Caco-2 (cell line): ENCODE data around the gene EXOC6B. TPM values are rescaled to one million over a fixed set of nuclear protein-coding genes. Genes with fewer than 3 reads are reported as not detected.

ENCODE experiments used
- BruUV-seq: library from RNA; stranded (reverse); fragments of 400-500 nt; replicated peaks from 2 replicates; lab custom pipeline; 2021; lab: Mats Ljungman, UMichigan
- CTCF ChIA-PET: fragments of 300-600 bp; sonication (Branson Sonifier 250); formaldehyde crosslinking; loops from one replicate; lab custom pipeline; 2022; ENCODE audit warnings: antibody characterized with exemption; lab: Charles Lee
- POLR2A ChIA-PET: fragments of 300-600 bp; sonication (Branson Sonifier 250); formaldehyde crosslinking; loops from one replicate; lab custom pipeline; 2022; ENCODE audit warnings: antibody characterized with exemption; lab: Charles Lee
- DNase-seq, 2 experiments: peaks; one replicate each; pipeline versions ENCODE4 v3.0.0 to v3.0.0-alpha.2; 2020 to 2022
- H3K27me3 ChIP-seq: replicated peaks from 2 replicates; pipeline ENCODE4 v1.6.0; 2011; ENCODE audit warnings: low read length; ENCODE audit not compliant: control insufficient read depth, insufficient read depth
- H3K36me3 ChIP-seq: 2 replicates; pipeline ENCODE4 v1.5.1; 2011; ENCODE audit warnings: low read length; ENCODE audit not compliant: control insufficient read depth, insufficient read depth
- H3K4me1 ChIP-seq: fragments of 250-450 bp; sonication (Bioruptor Pico); 2 replicates; pipeline ENCODE4 v1.5.1; 2020; ENCODE audit warnings: mild to moderate bottlenecking
- H3K4me3 ChIP-seq: 2 replicates; pipeline ENCODE4 v1.5.1; 2011; ENCODE audit warnings: low read depth, mild to moderate bottlenecking, control low read depth, low read length
- H3K9me3 ChIP-seq: fragments of 250-450 bp; sonication (Bioruptor Pico); 2 replicates; pipeline ENCODE4 v1.5.1; 2020; ENCODE audit warnings: mild to moderate bottlenecking, moderate library complexity
- H3K27ac Mint-ChIP-seq: one replicate; pipeline ENCODE4 v1.8.0; 2022; ENCODE audit warnings: mixed read lengths; ENCODE audit not compliant: unreplicated experiment
- H3K27me3 Mint-ChIP-seq: one replicate; pipeline ENCODE4 v1.8.0; 2022; ENCODE audit warnings: mixed read lengths; ENCODE audit not compliant: insufficient read depth, unreplicated experiment
- H3K36me3 Mint-ChIP-seq: one replicate; pipeline ENCODE4 v1.8.0; 2022; ENCODE audit warnings: mild to moderate bottlenecking, mixed read lengths; ENCODE audit not compliant: insufficient read depth, unreplicated experiment
- H3K4me1 Mint-ChIP-seq: one replicate; pipeline ENCODE4 v1.8.0; 2022; ENCODE audit warnings: low read depth, mixed read lengths; ENCODE audit not compliant: unreplicated experiment
- H3K4me3 Mint-ChIP-seq: one replicate; pipeline ENCODE4 v1.8.0; 2022; ENCODE audit warnings: mild to moderate bottlenecking, moderate library complexity, mixed read lengths; ENCODE audit not compliant: unreplicated experiment
- H3K9me3 Mint-ChIP-seq: one replicate; pipeline ENCODE4 v1.8.0; 2022; ENCODE audit warnings: mixed read lengths; ENCODE audit not compliant: unreplicated experiment
- CTCF ChIP-seq, 2 experiments: fragments of 200-600 bp in 1 of 2; IDR thresholded peaks; 1 replicate in 1 of 2; 2 replicates in 1 of 2; pipeline versions ENCODE4 v1.5.1 to v1.8.0; 2011 to 2022; ENCODE audit warnings: antibody characterized with exemption in 1 of 2, control low read depth in 1 of 2, inconsistent platforms in 1 of 2, low read depth in 1 of 2, low read length in 1 of 2, mild to moderate bottlenecking in 1 of 2, moderate library complexity in 1 of 2; ENCODE audit not compliant: insufficient read depth in 1 of 2, severe bottlenecking in 1 of 2, unreplicated experiment in 1 of 2
- intact Hi-C: fragments of 100-400 bp; cut with micrococcal nuclease; formaldehyde crosslinking; loops from one replicate; pipeline ENCODE4 v1.10.0; 2022; ENCODE audit not compliant: unreplicated experiment
- total RNA-seq: library from RNA; stranded (reverse); gene quantifications from 2 replicates; pipeline ENCODE4 v1.2.3, GENCODE V29; 2022

The EXOC6B gene
- total RNA-seq, 1 experiment from 2014 or later = 36.1 TPM

- no peaks in the 10 kb centered on the region for H3K36me3 ChIP-seq
- H3K4me3 Mint-ChIP-seq = no peak overlapping the region
- no peaks in the 10 kb centered on the region for H3K9me3 ChIP-seq
- ChIA-PET CTCF (no interaction called here), POLR2A (no interaction called here)
- H3K27me3 Mint-ChIP-seq = no peaks in the 10 kb centered on the region
- H3K4me1 ChIP-seq = no peaks in the 10 kb centered on the region
- no peak for DNase-seq
- no TSS peak for BruUV-seq
- H3K9me3 Mint-ChIP-seq = no peaks in the 10 kb centered on the region
- intact Hi-C loops = no loop called here
- H3K27ac Mint-ChIP-seq = no peak overlapping the region
- no peaks in the 10 kb centered on the region for H3K36me3 Mint-ChIP-seq
- no peak for TF ChIP-seq CTCF (IDR thresholded peaks at IDR 0.05; ENCODE audit: insufficient read depth in 1 of 2, low read depth in 1 of 2, low read length in 1 of 2, severe bottlenecking in 1 of 2, unreplicated experiment in 1 of 2)
- no peaks in the 10 kb centered on the region for H3K27me3 ChIP-seq
- H3K4me1 Mint-ChIP-seq = no peaks in the 10 kb centered on the region
- no peak overlapping the region for H3K4me3 ChIP-seq
Observed at GRCh38 chr2:72207334-72207733, 618.5 kb downstream of the EXOC6B start.

DNA sequence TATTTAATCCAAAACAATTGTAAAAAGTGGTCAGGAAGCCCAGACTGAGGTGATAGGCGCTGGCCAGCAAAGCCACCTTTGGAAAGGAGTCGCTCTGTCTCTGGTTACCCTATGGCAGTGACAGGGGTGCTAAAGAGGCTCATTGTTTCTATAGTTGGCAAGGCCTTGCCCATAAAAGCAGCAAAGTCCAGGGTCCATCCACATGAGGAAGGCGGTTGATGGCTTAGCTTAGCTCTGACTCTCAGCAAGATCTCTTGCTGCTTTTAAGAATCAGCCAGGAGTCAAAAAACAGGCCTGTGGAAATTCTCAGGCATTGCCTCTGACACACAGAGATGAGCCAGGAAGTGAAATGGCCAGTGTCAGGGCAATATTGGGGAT lies 620.3 kb downstream of the EXOC6B start:
- H3K36me3 ChIP-seq = no peaks in the 10 kb centered on the region
- Mint-ChIP-seq H3K27me3 (no peaks in the 10 kb centered on the region), H3K4me3 (no peak overlapping the region), H3K4me1 (no peaks in the 10 kb centered on the region), H3K27ac (no peak overlapping the region), H3K9me3 (no peaks in the 10 kb centered on the region), H3K36me3 (no peaks in the 10 kb centered on the region)
- BruUV-seq = no TSS peak
- TF ChIP-seq CTCF (IDR thresholded peaks at IDR 0.05; ENCODE audit: insufficient read depth in 1 of 2, low read depth in 1 of 2, low read length in 1 of 2, severe bottlenecking in 1 of 2, unreplicated experiment in 1 of 2) = no peak
- intact Hi-C loops = no loop called here
- H3K4me3 ChIP-seq = no peak overlapping the region
- ChIA-PET CTCF (no interaction called here), POLR2A (no interaction called here)
- H3K4me1 ChIP-seq = no peaks in the 10 kb centered on the region
- no peaks in the 10 kb centered on the region for H3K9me3 ChIP-seq
- H3K27me3 ChIP-seq = no peaks in the 10 kb centered on the region
- DNase-seq = no peak

DNA sequence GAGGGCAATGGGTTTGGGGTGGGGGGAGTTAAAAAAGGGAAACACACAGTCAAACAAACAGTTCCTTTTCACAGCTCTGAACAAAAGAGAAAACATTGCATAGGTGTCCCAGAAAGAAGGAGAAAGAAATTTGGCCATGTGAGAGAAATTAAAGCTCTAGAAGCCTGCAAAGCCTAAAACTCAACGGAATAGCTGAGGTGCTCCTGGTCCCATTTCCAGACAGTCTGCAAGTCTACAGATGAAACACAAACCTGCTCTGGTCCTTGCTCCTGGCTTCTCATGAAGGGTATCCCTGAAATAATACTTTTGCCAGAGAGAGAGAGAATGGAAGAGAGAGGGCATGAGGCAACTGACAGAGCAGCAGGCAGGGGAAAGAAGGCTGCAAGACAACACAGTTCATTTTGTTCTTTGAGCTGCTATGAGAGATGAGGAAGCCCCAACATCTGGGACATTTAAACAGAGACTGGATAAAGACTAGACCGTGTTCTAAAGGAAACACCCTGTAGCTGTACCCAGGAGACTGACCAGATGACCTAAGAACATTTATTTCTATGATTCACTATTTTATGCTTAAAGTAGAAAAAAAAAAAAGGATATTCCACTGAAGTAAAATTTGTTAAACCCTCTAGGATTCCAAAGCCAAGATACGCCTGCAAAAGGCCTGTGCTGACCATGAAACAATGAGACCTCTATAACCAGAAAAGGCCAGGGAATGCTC lies 620.9 kb downstream of the EXOC6B start:
- no peak overlapping the region for H3K4me3 Mint-ChIP-seq
- CTCF ChIA-PET = interaction anchor here (0.7 kb wide), 1 partner anchor 540 kb away, joined by 6 read pairs; no protein-coding TSS in a partner anchor
- H3K4me1 Mint-ChIP-seq = no peaks in the 10 kb centered on the region
- intact Hi-C loops = no loop called here
- POLR2A ChIA-PET = no interaction called here
- no peak for DNase-seq
- no peak overlapping the region for H3K27ac Mint-ChIP-seq
- no peak for TF ChIP-seq CTCF (IDR thresholded peaks at IDR 0.05; ENCODE audit: insufficient read depth in 1 of 2, low read depth in 1 of 2, low read length in 1 of 2, severe bottlenecking in 1 of 2, unreplicated experiment in 1 of 2)
- no peaks in the 10 kb centered on the region for H3K9me3 Mint-ChIP-seq
- Histone ChIP-seq H3K27me3 (no peaks in the 10 kb centered on the region), H3K4me1 (no peaks in the 10 kb centered on the region), H3K9me3 (no peaks in the 10 kb centered on the region), H3K4me3 (no peak overlapping the region), H3K36me3 (no peaks in the 10 kb centered on the region)
- no peaks in the 10 kb centered on the region for H3K36me3 Mint-ChIP-seq
- no peaks in the 10 kb centered on the region for H3K27me3 Mint-ChIP-seq
- no TSS peak for BruUV-seq
